ENCODE results near the gene EPHA5. TPM values are rescaled to one million over a fixed set of nuclear protein-coding genes. Genes with fewer than 3 reads are reported as not detected.
A peak's percentile ranks its signal among the peaks of the same experiment; 100 is the strongest.

EPHA5 gene
- total RNA-seq, 1 experiment from 2014 or later: 0.04 TPM

DNA sequence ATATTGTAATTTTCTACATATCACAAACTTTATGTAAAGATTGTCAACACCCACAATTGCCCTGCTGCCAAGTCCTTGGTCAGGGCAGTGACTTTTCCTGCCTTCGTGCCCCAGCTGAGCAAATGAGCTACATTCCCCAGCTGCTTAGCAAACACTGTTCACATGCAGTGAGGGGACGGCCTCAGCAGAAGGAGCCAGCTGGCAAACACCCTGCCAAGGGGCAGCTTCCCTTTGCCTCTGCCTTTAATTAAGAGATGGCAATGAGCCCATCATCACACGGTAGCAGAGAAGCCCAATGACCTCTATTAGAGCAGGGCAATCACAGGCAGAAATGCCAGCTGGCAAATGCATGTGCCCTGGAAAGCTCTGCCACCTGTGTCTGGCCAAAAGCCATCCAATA, 253.4 kb downstream of the EPHA5 start:
- ChIA-PET CTCF (no interaction called here), POLR2A (no interaction called here)
- Mint-ChIP-seq H3K27ac (no peak overlapping the region), H3K4me3 (no peak overlapping the region), H3K9me3 (no peaks in the 10 kb centered on the region), H3K27me3 (ENCODE audit: low read depth) (no peaks in the 10 kb centered on the region), H3K4me1 (no peaks in the 10 kb centered on the region), H3K36me3 (no peaks in the 10 kb centered on the region)
- TF ChIP-seq NFYB (CRISPR knock-in tag; conservative IDR thresholded peaks at IDR 0.05; ENCODE audit: low read depth): no peak
- TF ChIP-seq E2F1 (CRISPR knock-in tag; IDR thresholded peaks at IDR 0.05): no peak
- no peak for TF ChIP-seq JUN (CRISPR knock-in tag; IDR thresholded peaks at IDR 0.05)
- TF ChIP-seq IRF2 (CRISPR knock-in tag; IDR thresholded peaks at IDR 0.05; ENCODE audit: borderline replicate concordance, low read depth): no peak
- TF ChIP-seq, protein P1, sequence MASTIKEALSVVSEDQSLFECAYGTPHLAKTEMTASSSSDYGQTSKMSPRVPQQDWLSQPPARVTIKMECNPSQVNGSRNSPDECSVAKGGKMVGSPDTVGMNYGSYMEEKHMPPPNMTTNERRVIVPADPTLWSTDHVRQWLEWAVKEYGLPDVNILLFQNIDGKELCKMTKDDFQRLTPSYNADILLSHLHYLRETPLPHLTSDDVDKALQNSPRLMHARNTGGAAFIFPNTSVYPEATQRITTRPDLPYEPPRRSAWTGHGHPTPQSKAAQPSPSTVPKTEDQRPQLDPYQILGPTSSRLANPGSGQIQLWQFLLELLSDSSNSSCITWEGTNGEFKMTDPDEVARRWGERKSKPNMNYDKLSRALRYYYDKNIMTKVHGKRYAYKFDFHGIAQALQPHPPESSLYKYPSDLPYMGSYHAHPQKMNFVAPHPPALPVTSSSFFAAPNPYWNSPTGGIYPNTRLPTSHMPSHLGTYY (CRISPR knock-in tag; IDR thresholded peaks at IDR 0.05): no peak
- TF ChIP-seq JAZF1 (CRISPR knock-in tag; IDR thresholded peaks at IDR 0.05): no peak
- TF ChIP-seq E2F5 (CRISPR knock-in tag; IDR thresholded peaks at IDR 0.05): no peak
- TF ChIP-seq CREB1 (CRISPR knock-in tag; IDR thresholded peaks at IDR 0.05): no peak
- TF ChIP-seq TEAD4 (CRISPR knock-in tag; IDR thresholded peaks at IDR 0.05): no peak
- TF ChIP-seq STAT6 (CRISPR knock-in tag; conservative IDR thresholded peaks at IDR 0.05; ENCODE audit: low read depth): no peak
- ATAC-seq (peak; percentile 59), DNase-seq (ENCODE audit: low spot score) (no peak)

- peaks cover 2% of the 10 kb centered on the region; the same call in 1 of the 2 replicates for H3K36me3 Mint-ChIP-seq
- ATAC-seq: no peak
- ChIA-PET CTCF (no interaction called here), POLR2A (no interaction called here)
- H3K27ac Mint-ChIP-seq: no peak overlapping the region
- no peak for TF ChIP-seq MYBL2 (CRISPR knock-in tag; IDR thresholded peaks at IDR 0.05)
- TF ChIP-seq, protein P2, sequence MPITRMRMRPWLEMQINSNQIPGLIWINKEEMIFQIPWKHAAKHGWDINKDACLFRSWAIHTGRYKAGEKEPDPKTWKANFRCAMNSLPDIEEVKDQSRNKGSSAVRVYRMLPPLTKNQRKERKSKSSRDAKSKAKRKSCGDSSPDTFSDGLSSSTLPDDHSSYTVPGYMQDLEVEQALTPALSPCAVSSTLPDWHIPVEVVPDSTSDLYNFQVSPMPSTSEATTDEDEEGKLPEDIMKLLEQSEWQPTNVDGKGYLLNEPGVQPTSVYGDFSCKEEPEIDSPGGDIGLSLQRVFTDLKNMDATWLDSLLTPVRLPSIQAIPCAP (CRISPR knock-in tag; IDR thresholded peaks at IDR 0.05): no peak
- peak; percentile 91 for TF ChIP-seq HMGA2 (CRISPR knock-in tag; IDR thresholded peaks at IDR 0.05)
- no peaks in the 10 kb centered on the region for H3K4me1 Mint-ChIP-seq
- no peak overlapping the region for H3K4me3 Mint-ChIP-seq
- H3K9me3 Mint-ChIP-seq: peaks cover 3% of the 10 kb centered on the region; the same call in 1 of the 2 replicates
- H3K27me3 Mint-ChIP-seq (ENCODE audit: low read depth): no peaks in the 10 kb centered on the region
- DNase-seq (ENCODE audit: low spot score): no peak
These were observed 262.8 kb downstream of the EPHA5 start for GRCh38 chr4:65407483-65407882.

DNA sequence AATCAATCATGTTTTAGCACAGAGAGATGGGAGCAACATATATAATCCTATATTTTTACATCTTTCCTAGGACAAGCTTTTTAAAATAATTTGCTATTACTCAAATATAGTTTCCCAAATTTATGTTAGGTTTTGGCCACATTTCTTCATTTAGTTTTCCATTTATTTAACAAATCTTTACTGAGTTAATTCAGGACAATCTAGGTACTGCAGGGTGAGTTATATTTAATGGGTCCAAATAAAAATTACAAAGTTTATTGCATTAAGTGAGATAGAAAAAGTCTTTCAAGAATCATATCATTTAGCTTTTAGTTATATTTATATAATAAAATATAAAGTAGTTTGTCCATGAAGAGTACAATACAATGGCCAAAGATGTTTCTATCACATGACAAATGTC, 269.2 kb downstream of the EPHA5 start:
- ChIA-PET POLR2A (no interaction called here), CTCF (no interaction called here)
- Mint-ChIP-seq H3K4me1 (no peaks in the 10 kb centered on the region), H3K27ac (no peak overlapping the region), H3K27me3 (ENCODE audit: low read depth) (no peaks in the 10 kb centered on the region), H3K9me3 (peaks cover 16% of the 10 kb centered on the region), H3K4me3 (no peak overlapping the region), H3K36me3 (no peaks in the 10 kb centered on the region)
- no peak for ATAC-seq
- DNase-seq (ENCODE audit: low spot score): no peak
- no peak for TF ChIP-seq ARID4B (CRISPR knock-in tag; IDR thresholded peaks at IDR 0.05; ENCODE audit: borderline replicate concordance)
- no peak for TF ChIP-seq NR2C2 (CRISPR knock-in tag; IDR thresholded peaks at IDR 0.05)
- no peak for TF ChIP-seq ESRRA (CRISPR knock-in tag; IDR thresholded peaks at IDR 0.05; ENCODE audit: borderline replicate concordance)
- TF ChIP-seq SMAD4 (CRISPR knock-in tag; IDR thresholded peaks at IDR 0.05): no peak
- no peak for TF ChIP-seq NR3C1 (CRISPR knock-in tag; conservative IDR thresholded peaks at IDR 0.05; ENCODE audit: low read depth)
- no peak for TF ChIP-seq FOXK1 (CRISPR knock-in tag; IDR thresholded peaks at IDR 0.05)

Measured in WTC11 (cell line).